Astrocyte (in vitro differentiated cells and primary cell): Measurements from ENCODE around the gene MED13L.

Experiments
- CTCF ChIP-seq: IDR thresholded peaks from 2 replicates; pipeline ENCODE4 v1.5.1; 2011; ENCODE audit warnings: low read depth, mild to moderate bottlenecking, inconsistent platforms, low read length, moderate library complexity; ENCODE audit not compliant: insufficient read depth
- EZH2 ChIP-seq: IDR thresholded peaks from 2 replicates; pipeline ENCODE4 v1.6.1; 2012; ENCODE audit warnings: mild to moderate bottlenecking, low read length, inconsistent platforms; ENCODE audit not compliant: insufficient read depth

DNA sequence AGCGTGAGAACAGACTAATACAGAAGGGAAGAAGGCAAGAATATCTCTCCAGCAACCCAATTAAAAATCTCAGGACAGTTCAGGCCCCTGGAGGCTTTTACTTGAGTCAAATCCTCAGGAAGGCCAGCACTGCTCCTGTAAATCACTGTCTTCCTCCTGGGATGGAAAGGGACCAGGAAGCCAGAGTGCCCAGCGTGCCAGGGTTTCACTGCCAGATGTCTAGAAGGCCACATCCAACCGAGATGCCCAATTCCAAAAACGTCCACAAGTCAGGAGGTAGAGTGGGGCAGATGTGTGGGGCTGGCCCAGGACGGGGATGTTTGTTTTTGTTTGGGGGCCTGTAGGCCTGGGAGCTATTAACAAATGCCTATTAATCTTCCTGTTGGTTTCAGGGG, 332.0 kb downstream of the MED13L start:
- no peak for TF ChIP-seq CTCF
- TF ChIP-seq EZH2, result no peak
